Endothelial cell of umbilical vein (primary cell): ENCODE data around the gene FAM98B. TPM values are rescaled to one million over a fixed set of nuclear protein-coding genes. Genes with fewer than 3 reads are reported as not detected.

Experiments
- BruUV-seq: library from RNA; stranded (reverse); fragments of 400-500 nt; replicated peaks from 2 replicates; lab custom pipeline; 2021; lab: Mats Ljungman, UMichigan
- CTCF ChIA-PET: fragments of 300-600, 350-600 bp; sonication (Branson Sonifier 250); formaldehyde crosslinking; loops from one replicate; lab custom pipeline; 2021; ENCODE audit warnings: antibody characterized with exemption, inconsistent platforms; lab: Charles Lee
- POLR2A ChIA-PET: fragments of 300-600, 350-600 bp; sonication (Branson Sonifier 250); formaldehyde crosslinking; loops from one replicate; lab custom pipeline; 2021; ENCODE audit warnings: antibody characterized with exemption, inconsistent platforms; lab: Charles Lee
- DNase-seq: peaks from one replicate; pipeline ENCODE4 v3.0.0-alpha.2; 2011; ENCODE audit warnings: low read depth, low spot score
- FAIRE-seq: peaks from 2 replicates; lab custom pipeline; 2011; peaks lifted over from hg19 to GRCh38; lab: Jason Lieb, UNC
- H2AFZ ChIP-seq: 2 replicates; pipeline ENCODE4 v1.6.0; 2012; ENCODE audit warnings: low read depth, low read length, control low read depth, inconsistent platforms
- H3K27ac ChIP-seq: 2 replicates; pipeline ENCODE4 v1.5.1; 2011; ENCODE audit warnings: low read depth, mild to moderate bottlenecking, control low read depth, low read length, moderate library complexity; ENCODE audit not compliant: insufficient read depth
- H3K27me3 ChIP-seq, 2 experiments: 2 replicates each; pipeline versions ENCODE4 v1.6.0 to v1.6.1; 2011; ENCODE audit warnings: low read length in 2 of 2, mixed read lengths in 1 of 2; ENCODE audit not compliant: control insufficient read depth in 2 of 2, insufficient read depth in 2 of 2
- H3K36me3 ChIP-seq, 2 experiments: 2 replicates in 1 of 2; 3 replicates in 1 of 2; pipeline ENCODE4 v1.5.1; 2011; ENCODE audit warnings: low read length in 2 of 2, mild to moderate bottlenecking in 1 of 2, moderate library complexity in 1 of 2; ENCODE audit not compliant: control insufficient read depth in 2 of 2, insufficient read depth in 2 of 2; ENCODE audit errors: extremely low read depth in 1 of 2
- H3K4me1 ChIP-seq: 3 replicates; pipeline ENCODE4 v1.5.1; 2011; ENCODE audit warnings: mild to moderate bottlenecking, low read length; ENCODE audit not compliant: control insufficient read depth, insufficient read depth; ENCODE audit errors: extremely low read depth
- H3K4me2 ChIP-seq: 2 replicates; pipeline ENCODE4 v1.6.1; 2011; ENCODE audit warnings: low read length, control low read depth, mixed read lengths; ENCODE audit not compliant: insufficient read depth
- H3K4me3 ChIP-seq, 3 experiments: fragments of 200-600 bp in 1 of 3; sonication (generic), shearing (Covaris generic) in 1 of 3; replicated peaks in 1 of 3; 2 replicates each; pipeline ENCODE4 v1.5.1; 2011 to 2016; ENCODE audit warnings: control low read depth in 3 of 3, low read length in 3 of 3, mild to moderate bottlenecking in 2 of 3, inconsistent platforms in 1 of 3, low read depth in 1 of 3, moderate library complexity in 1 of 3; ENCODE audit not compliant: insufficient read depth in 1 of 3
- H3K79me2 ChIP-seq: 2 replicates; pipeline ENCODE4 v1.6.0; 2012; ENCODE audit warnings: low read length, inconsistent platforms; ENCODE audit not compliant: control insufficient read depth, insufficient read depth
- H3K9ac ChIP-seq: replicated peaks from 2 replicates; pipeline ENCODE3; 2011; ENCODE audit warnings: low read length, control low read depth; ENCODE audit not compliant: insufficient read depth; ENCODE audit errors: extremely low read depth
- H3K9me1 ChIP-seq: replicated peaks from 3 replicates; pipeline ENCODE4 v1.6.0; 2011; ENCODE audit warnings: mild to moderate bottlenecking, low read length; ENCODE audit not compliant: control insufficient read depth, insufficient read depth; ENCODE audit errors: extremely low read depth
- H3K9me3 ChIP-seq: replicated peaks from 2 replicates; pipeline ENCODE4 v1.5.1; 2012; ENCODE audit warnings: low read length, inconsistent platforms; ENCODE audit not compliant: control insufficient read depth, insufficient read depth
- H4K20me1 ChIP-seq: replicated peaks from 2 replicates; pipeline ENCODE3; 2011; ENCODE audit warnings: mild to moderate bottlenecking, low read length; ENCODE audit not compliant: control insufficient read depth, insufficient read depth; ENCODE audit errors: extremely low read depth
- FOS ChIP-seq: IDR thresholded peaks from 2 replicates; pipeline ENCODE4 v1.6.1; 2011; ENCODE audit warnings: mild to moderate bottlenecking, low read length, moderate library complexity, borderline replicate concordance; ENCODE audit not compliant: insufficient read depth
- JUN ChIP-seq: IDR thresholded peaks from 2 replicates; pipeline ENCODE4 v1.6.1; 2011; ENCODE audit warnings: borderline replicate concordance, low read depth; ENCODE audit not compliant: insufficient read length, insufficient read depth
- MAX ChIP-seq: IDR thresholded peaks from 2 replicates; pipeline ENCODE4 v1.6.1; 2011; ENCODE audit not compliant: insufficient read depth, insufficient read length
- POLR2A ChIP-seq: IDR thresholded peaks from 2 replicates; pipeline ENCODE4 v1.6.1; 2012; ENCODE audit warnings: low read depth, mild to moderate bottlenecking, control low read depth, low read length
- dilution Hi-C: fragments of 300-500 bp; cut with MboI; formaldehyde crosslinking; loops from one replicate; pipeline ENCODE4 v1.15.0; 2019; ENCODE audit warnings: low sequenced_read_pairs; ENCODE audit not compliant: extremely low pct_ligation_motif_present
- intact Hi-C: fragments of 100-400 bp; cut with micrococcal nuclease; formaldehyde crosslinking; loops from one replicate; pipeline ENCODE4 v1.10.0; 2022
- polyA plus RNA-seq, 4 experiments: library from polyadenylated mRNA; depleted of rRNA in 3 of 4; stranded (reverse) in 3 of 4; unstranded in 1 of 4; fragments of >200 nt; gene quantifications; 2 replicates each; pipeline versions ENCODE4 v1.2.1 to v1.2.3, GENCODE V29; 2011 to 2012; ENCODE audit warnings: missing spikeins in 1 of 4
- total RNA-seq: library from RNA; stranded (reverse); gene quantifications from 2 replicates; pipeline ENCODE4 v1.2.3, GENCODE V29; 2021

Gene FAM98B
- total and polyA plus RNA-seq, 2 donors (not counting 3 experiments of a cell fraction or from before 2014, with no cell fraction given) = 4.2 to 22.3 TPM

- TF ChIP-seq FOS (no peak), MAX (no peak), POLR2A (no peak)
- Histone ChIP-seq H3K79me2 (peaks cover 5% of the 10 kb centered on the region), H2AFZ (no peak overlapping the region), H3K9me1 (no peaks in the 10 kb centered on the region), H4K20me1 (no peaks in the 10 kb centered on the region), H3K4me1 (peaks cover 19% of the 10 kb centered on the region), H3K36me3 (peaks cover 2 to 5% of the 10 kb centered on the region in 2 experiments), H3K4me2 (no peak overlapping the region), H3K4me3 (no peak overlapping the region), H3K27ac (no peak overlapping the region), H3K9me3 (no peaks in the 10 kb centered on the region), H3K27me3 (no peaks in the 10 kb centered on the region), H3K9ac (no peak overlapping the region)
- no peak for DNase-seq
- no peak for FAIRE-seq
- ChIA-PET POLR2A (no interaction called here), CTCF (interaction anchor here (1.2 kb wide), 1 partner anchor 25 kb away, joined by 3 read pairs; no protein-coding TSS in a partner anchor)
- dilution Hi-C loops (no loop called here), intact Hi-C loops (no loop called here)
- no TSS peak for BruUV-seq
These were observed 28.6 kb downstream of the FAM98B start for GRCh38 chr15:38482572-38482971.

GRCh38 chr15:38486936-38487335 lies 33.0 kb downstream of the FAM98B start:
- no peak overlapping the region for H3K4me3 ChIP-seq
- no peaks in the 10 kb centered on the region for H3K27me3 ChIP-seq
- H3K27ac ChIP-seq = no peak overlapping the region
- no peaks in the 10 kb centered on the region for H3K79me2 ChIP-seq
- ChIA-PET CTCF (no interaction called here), POLR2A (no interaction called here)
- FAIRE-seq (no peak), DNase-seq (no peak)
- H3K9me1 ChIP-seq = no peaks in the 10 kb centered on the region
- peaks cover 0 to 2% of the 10 kb centered on the region in 2 experiments for H3K36me3 ChIP-seq
- no peak overlapping the region for H2AFZ ChIP-seq
- H3K4me1 ChIP-seq = peaks cover 11% of the 10 kb centered on the region
- H3K9me3 ChIP-seq = no peaks in the 10 kb centered on the region
- no peaks in the 10 kb centered on the region for H4K20me1 ChIP-seq
- intact Hi-C loops = no loop called here
- BruUV-seq = no TSS peak
- dilution Hi-C loops = no loop called here
- TF ChIP-seq JUN = no peak
- no peak overlapping the region for H3K4me2 ChIP-seq
- no peak overlapping the region for H3K9ac ChIP-seq
